GM18507 (cell line): ENCODE data around the gene RNF126.

Experiments used
- DNase-seq: peaks from one replicate; pipeline ENCODE4 v3.0.0; 2011; ENCODE audit warnings: low read depth; ENCODE audit not compliant: insufficient read length; ENCODE audit errors: extremely low spot score
- FAIRE-seq: peaks from 2 replicates; lab custom pipeline; 2011; peaks lifted over from hg19 to GRCh38; lab: Jason Lieb, UNC

Gene RNF126

DNA sequence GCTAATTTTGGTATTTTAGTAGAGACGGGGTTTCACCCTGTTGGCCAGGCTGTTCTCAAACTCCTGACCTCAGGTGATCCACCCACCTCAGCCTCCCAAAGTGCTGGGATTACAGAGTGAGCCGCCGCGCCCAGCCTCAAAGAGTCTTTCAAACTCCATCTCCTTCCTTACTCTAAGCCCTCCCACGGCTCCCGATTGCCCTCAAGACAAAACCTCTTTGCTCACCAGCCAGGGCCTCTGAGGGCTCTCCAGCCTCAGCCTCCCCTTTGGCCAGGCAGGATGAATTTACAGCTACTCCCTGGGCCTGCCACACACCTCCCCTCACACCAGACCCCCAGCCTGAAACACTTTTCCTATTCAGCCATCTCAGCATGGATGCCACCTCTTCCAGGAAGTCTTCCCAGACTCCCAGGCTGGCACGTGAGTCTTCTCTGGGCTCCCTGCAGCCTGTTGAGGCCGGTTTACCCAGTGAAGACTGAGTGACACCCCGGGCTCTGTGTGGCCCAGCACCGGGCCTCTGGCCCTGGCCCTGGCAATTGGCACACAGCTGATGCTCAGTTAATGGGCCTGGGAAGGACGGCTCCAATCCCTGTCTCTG is 24.7 kb upstream of the RNF126 start:
- no peak for DNase-seq
- FAIRE-seq = no peak

DNA sequence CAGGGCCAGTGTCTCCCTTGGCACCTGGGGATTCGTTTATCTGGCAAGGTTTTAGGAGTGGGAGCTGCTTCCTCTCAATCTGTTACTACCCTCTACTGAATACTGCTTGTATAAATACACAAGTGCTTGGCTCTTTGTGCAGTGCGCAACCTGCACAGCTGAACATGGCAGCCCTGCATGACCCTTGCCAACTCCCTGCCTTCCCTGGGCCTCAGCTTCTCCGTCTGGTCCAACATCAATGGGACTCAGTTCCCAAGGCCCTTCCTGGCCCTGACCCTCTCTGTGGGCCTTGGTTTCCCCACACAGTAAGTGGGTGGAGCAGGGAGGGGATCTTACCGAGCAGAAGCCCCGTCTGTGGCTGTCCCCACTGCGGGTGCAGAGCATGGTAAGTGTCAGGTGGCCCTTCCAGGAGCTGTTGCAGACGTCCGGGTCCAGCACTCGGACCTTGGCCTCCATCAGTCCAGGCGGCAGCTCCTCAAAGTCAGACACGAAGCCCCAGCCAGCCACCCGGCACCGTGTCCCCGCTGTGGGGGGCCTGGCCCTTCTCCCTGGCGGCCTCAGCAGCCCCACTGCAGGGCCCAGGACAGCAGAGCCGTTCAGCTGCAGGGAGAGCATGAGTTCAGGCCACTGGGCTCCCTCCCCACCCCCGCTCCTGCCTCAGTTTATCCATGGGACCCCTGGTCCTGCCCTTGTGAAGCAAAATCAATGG is 23.7 kb upstream of the RNF126 start:
- FAIRE-seq (no peak), DNase-seq (no peak)

DNA sequence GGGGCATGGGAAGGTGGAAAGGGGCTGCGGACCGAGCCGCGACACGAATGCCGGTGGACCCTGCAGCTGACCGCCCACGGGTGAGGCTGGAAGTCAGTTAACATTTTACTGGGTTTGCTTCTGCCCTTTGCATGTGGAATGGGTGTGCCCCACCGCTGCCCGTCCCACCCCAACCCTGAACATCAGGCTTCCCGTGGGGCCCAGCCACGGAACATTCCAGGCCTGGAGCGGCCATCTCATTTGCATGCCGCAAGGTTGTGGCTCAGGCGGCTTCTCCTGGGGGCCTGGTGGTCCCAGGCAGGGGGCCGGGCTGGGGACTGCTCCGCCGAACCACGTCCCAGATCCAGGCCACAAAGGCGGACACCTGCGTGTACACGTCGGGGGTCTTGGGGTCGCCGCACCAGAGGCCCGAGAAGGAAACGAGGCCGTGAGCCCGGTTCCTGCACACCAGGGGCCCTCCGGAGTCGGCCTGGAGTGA is 22.5 kb upstream of the RNF126 start:
- FAIRE-seq = no peak
- DNase-seq = no peak

DNA sequence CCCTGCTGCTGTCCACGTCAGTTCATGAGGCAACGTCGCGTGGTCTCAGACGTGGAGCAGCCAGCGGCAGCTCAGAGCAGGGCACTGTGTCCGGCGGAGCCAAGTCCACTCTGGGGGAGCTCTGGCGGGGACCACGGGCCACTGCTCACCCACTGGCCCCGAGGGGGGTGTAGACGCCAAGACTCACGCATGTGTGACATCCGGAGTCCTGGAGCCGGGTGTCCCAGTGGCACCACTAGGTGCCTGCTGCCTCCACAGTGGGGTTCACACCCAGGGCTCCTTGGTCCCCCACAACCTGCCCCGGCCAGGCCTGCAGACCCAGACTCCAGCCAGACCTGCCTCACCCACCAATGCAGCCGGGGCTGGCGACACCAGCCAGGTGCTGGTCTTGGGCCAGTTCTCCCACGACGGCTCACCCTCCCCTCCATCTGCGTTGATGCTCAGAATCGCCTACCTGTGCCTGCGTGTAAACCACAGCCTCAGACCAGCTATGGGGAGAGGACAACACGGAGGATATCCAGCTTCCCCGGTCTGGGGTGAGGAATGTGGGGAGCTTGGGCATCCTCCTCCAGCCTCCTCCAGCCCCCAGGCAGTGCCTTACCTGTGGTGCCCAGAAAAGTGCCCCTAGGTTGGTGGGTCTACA is 19.8 kb upstream of the RNF126 start:
- FAIRE-seq = no peak
- DNase-seq = no peak

DNA sequence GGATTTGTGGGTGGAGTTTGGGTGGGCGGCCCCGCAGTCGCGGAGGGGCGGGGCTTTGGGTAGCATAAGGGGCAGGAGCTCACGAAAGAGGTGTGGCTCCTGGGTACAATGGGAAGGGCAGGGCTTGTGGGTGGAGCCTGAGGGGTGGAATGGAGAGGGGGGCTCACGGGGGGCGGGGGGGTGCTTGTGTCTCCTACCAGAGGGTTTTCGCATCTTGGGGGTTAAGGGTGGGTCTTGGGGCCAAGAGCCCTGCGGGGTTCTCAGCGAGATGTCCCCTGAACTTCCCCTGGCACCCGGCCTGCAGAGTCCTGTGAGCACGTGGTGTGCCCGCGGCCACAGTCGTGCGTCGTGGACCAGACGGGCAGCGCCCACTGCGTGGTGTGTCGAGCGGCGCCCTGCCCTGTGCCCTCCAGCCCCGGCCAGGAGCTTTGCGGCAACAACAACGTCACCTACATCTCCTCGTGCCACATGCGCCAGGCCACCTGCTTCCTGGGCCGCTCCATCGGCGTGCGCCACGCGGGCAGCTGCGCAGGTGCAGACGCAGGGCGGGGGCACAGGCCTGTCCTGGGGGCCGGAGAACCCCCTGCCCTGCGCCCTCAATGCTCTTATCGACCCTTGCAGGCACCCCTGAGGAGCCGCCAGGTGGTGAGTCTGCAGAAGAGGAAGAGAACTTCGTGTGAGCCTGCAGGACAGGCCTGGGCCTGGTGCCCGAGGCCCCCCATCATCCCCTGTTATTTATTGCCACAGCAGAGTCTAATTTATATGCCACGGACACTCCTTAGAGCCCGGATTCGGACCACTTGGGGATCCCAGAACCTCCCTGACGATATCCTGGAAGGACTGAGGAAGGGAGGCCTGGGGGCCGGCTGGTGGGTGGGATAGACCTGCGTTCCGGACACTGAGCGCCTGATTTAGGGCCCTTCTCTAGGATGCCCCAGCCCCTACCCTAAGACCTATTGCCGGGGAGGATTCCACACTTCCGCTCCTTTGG is 18.3 kb upstream of the RNF126 start:
- peak; percentile 84 for DNase-seq
- FAIRE-seq = peak; percentile 96

DNA sequence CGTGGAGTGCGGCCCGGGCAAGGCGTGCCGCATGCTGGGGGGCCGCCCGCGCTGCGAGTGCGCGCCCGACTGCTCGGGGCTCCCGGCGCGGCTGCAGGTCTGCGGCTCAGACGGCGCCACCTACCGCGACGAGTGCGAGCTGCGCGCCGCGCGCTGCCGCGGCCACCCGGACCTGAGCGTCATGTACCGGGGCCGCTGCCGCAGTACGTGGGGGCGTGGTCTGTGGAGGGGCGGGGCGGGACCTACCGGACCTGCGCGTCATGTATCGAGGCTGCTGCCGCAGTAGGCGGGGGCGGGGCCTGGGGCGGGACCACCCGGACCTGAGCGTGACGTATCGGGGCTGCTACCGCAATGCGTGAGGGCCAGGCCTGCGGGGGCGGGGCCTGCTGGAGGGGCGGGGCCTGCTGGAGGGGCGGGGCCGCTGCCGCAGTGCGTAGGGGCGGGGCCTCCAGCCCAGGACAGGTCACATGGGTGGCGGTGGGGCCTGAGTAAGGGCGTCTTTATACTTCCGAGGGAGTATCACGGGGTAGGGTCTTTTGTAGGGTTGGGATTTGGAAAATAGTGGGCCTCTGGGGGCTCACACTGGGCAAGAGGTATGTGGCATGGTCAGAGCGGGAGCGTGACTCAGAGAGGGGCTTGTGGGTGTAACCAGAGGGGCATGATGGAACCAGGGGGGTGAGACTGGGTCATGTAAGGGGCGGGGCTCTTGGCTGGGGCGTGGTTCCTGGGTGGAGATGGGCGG is 17.4 kb upstream of the RNF126 start:
- no peak for FAIRE-seq
- DNase-seq = peak; percentile 98

DNA sequence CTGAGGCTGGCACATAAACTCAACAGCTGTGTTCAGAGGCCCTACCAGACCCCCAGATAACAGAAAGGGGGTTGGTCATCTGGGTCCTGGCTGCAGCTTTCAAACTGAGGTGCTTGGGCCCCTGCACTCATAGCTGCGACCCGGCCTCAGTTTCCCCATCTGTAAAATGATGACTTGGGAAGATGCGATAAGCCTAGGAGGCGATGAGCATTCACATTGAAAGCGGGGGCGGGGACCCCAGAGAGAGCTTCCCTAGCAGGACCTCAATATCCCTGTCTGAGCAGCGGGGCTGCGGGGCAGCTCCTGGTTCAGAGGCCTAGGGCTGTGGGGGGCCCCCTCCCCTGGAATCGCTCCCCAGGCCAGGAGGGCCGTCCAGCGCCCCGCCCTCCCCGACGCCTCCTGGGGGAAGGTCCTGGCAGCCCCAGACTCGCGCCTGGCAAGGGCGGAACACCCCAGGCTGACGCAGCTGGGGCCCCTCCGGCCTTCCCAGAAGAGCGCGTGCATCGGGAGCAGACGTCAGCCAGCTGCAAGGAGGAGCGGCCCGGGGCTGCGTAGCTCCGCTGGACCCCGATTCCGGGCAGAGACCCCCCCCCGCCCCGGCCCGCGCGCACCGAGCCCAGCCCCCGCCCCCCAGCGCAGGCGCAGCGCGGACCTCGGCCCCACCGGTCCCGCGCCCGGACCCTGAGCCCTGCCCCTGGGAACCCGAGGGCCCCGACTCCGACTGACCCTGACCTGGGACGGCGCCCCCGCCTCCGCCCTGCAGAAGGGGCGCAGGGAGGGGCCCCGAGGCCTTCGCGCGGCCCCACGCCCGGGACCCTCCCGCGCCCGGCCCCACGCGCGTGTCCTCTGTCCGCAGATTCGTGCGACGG is 16.6 kb upstream of the RNF126 start:
- no peak for DNase-seq
- peak; percentile 31 for FAIRE-seq

DNA sequence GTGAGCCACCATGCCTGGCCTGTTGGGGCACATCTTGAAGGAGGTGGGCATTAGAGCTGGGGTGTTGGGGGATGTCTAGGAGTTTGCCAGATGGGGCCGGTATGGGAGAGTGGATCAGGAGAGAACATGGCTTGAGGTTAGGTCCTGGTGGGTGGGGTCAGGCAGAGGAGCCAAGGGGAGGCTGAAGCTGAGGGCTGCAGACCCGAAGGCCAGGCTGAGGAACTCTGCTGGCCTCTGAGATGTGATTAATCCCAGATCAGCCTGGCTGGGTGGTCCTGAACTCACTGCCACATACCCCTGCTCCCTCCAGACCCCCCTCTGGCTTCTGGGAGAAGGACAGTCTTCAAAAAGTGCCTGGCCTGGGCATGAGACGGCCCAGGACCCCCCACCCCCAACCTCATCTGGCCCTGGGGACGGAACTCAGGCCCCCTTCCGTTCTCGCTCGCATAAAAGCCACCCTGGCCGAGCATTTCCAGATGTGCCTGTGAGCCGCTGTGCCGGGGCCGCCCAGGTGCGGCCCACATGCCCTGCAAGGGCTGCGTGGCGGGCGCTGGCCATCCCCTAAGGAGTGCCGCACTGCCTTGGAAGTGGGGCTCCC is 15.9 kb upstream of the RNF126 start:
- DNase-seq (no peak), FAIRE-seq (no peak)

DNA sequence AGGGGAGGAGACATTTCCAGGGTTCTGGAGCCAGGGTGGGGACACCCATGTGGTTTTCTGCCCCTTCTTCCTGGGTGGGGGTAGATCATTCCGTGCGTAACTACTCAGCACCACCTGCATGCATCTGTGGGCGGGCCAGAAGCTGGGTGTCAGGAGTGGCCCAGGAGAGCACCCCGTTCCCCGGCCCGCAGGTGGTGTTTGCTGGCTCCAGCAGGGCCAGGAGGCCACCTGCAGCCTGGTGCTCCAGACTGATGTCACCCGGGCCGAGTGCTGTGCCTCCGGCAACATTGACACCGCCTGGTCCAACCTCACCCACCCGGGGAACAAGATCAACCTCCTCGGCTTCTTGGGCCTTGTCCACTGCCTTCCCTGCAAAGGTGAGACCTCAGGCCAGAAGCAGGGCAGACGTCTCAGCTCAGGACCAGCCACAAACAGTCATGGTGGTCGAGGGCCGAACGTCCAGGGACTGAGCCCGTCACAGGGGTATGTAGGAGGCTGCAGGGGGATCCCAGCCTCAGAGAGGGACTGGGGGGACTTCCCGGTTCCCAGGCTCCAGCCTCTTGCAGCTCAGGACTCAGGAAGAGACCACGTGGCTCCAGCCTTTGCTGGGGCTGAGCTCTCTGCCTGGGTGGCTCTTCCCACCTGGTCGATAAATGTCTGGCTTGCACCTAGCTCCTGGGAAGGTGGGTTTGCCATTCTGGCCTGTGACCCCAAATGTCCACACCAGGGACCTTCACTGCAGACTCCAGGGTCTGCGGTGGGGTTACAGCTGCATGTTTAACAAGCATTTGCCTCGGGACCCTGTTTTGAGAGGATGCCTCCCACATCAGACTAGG is 14.8 kb upstream of the RNF126 start:
- DNase-seq = no peak
- no peak for FAIRE-seq

DNA sequence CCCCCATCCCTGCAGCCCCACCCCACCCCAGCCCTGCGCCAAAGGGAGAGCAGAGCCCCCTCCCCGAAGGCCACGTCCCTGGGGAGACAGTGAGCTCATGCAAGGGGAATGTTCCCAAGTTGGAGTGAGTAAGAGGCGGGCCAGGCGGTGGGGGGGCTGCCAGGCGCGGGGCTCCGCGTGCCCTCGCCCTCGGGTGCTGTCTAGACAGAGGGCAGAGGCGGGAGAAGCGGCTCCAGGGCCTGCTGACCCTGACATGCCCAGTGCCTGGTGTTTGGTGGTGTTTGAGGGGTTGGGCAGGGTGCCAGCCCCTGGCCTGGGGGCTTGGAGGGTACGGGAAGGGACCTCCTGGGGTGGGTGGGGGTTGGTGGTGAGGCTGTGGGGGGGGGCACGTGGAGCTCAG is 14.2 kb upstream of the RNF126 start:
- no peak for FAIRE-seq

DNA sequence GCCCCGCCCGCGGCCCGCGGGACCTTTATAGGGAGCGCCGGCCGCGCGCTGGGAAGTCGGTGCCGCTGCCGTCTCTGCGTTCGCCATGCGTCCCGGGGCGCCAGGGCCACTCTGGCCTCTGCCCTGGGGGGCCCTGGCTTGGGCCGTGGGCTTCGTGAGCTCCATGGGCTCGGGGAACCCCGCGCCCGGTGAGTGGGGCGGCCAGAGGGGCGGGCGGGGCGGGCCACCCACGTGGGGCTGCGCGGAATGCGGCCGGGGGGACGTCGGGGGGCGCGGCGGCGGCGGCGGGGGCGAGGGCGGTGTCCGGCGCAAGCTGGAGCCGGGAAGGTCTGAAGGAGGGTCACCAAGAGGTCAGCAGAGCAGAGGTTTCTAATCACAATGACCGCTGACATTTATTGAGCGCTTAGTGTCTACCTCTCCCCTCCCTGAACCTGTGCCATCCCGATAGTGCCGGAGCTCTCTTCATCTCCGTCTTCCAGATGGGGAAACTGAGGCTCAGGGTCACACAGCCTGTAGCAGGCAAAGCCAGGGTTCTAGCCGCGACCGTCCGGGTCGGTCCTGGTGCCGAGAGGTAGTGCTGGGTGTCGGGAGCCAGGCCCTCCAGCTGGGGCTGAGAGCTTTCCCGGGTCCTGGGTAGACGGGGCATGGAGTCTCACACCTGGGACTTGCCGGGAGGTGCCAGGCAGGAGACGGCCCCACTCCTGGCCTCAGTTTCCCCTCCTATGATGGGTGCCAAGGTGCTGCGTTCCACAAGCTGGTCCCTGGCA is 13.5 kb upstream of the RNF126 start, which contains the start of gene FSTL3:
Gene FSTL3, plus strand, starts transcription at position 54 of the 767 bp plus-strand sequence. Its CDS starts 32 bp downstream, at position 86.
- DNase-seq = no peak
- FAIRE-seq = no peak

More for the DNA sequence above, 14.2 kb upstream of the RNF126 start:
- no peak for DNase-seq

DNA sequence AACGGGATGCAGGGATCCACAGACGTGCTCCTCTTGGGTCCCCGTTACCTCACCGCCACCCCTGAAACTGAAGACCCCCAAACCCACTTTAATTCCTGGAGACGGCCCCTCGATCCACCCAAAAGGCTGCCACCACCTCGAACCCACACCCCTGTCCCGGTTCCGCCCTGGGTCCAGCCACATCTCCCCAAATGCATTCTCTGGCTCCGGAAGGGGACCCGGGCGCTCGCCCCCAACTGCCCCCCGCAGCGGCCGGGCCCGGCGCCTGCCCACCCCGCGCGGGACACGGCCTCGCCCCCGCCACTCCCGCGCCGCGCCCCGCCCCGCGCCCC is 13.0 kb upstream of the RNF126 start:
- DNase-seq = no peak
- no peak for FAIRE-seq

DNA sequence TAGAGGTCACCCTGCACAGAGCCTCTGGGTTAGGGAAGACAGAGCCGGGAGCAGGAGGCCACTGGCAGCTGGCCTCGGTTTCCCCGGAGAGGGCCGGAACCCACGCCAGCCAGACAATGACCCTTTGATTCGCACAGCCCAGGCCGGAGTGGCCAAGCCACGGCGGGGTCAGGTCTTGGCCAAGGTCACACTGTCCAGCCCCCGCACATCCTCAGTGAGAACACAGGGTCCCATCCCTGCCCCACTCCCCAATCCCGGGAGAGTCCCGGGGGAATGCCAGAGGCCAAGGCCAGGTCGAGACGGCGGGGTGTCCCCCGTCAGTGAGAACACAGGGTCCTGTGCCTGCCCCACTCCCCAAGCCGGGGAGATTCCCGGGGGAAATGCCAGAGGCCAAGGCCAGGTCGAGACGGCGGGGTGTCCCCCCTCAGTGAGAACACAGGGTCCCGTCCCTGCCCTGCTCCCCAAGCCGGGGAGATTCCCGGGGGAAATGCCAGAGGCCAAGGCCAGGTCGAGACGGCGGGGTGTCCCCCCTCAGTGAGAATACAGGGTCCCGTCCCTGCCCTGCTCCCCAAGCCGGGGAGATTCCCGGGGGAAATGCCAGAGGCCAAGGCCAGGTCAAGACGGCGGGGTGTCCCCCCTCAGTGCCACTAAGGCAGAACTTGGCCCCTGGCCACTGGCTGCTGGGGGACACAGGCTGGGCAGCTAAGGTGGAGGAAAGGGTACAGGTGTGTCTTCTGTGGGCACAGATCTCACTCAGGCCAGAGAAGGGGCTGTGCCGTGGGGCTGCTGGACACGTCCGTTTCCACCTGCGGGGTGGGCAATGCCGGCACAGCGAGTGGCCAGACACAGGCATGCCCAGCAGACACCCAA is 11.5 kb upstream of the RNF126 start:
- DNase-seq (no peak), FAIRE-seq (no peak)

DNA sequence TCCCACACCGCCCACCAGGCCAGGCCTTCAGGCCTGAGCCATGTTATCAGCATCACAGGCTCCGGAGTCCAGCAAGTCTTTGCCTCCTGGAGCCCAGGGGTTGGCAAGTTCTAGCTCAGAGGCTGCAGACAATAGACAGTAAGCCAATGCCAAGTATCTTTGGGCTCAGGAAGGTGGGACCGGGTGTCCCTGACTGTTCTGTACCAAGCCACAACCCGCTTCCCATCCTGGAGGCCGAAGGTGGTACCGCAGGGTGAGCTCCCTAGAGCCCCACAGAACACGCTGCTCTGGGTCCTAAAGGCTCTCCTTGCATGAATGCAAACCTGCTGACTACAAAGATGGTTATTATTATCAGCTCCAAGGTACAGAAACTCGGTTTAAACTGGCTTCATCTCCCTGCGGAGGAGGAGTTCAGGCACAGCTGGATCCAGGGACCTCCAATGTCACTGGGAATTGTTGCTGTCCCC is 7.6 kb upstream of the RNF126 start:
- FAIRE-seq (no peak), DNase-seq (no peak)
